GM23338 (cell line): ENCODE measurements around the gene CDH9. TPM values are rescaled to one million over a fixed set of nuclear protein-coding genes. Genes with fewer than 3 reads are reported as not detected.

Experiments used
- ATAC-seq: fragments of 200-7000 bp; cut with Tn5 transposase; 3 replicates; pipeline ENCODE4 v1.9.1; 2020
- DNase-seq: peaks from one replicate; pipeline ENCODE4 v3.0.0-alpha.2; 2015; ENCODE audit warnings: low spot score
- H2AFZ ChIP-seq: fragments of 200-600 bp; sonication (generic); 2 replicates; pipeline ENCODE4 v1.8.0; 2016; ENCODE audit warnings: antibody characterized with exemption, mild to moderate bottlenecking, moderate library complexity
- H3F3A ChIP-seq: fragments of 200-600 bp; sonication (generic); replicated peaks from 2 replicates; pipeline ENCODE4 v1.8.0; 2017; ENCODE audit warnings: antibody characterized with exemption, mixed run types, low read depth
- H3K27ac ChIP-seq: fragments of 200-600 bp; sonication (generic); 2 replicates; pipeline ENCODE4 v1.6.1; 2016; ENCODE audit warnings: low read depth
- H3K27me3 ChIP-seq: fragments of 200-600 bp; sonication (generic); 2 replicates; pipeline ENCODE4 v1.8.0; 2016; ENCODE audit warnings: mild to moderate bottlenecking, mixed run types, moderate library complexity; ENCODE audit not compliant: insufficient read depth
- H3K36me3 ChIP-seq: fragments of 200-600 bp; sonication (generic); 2 replicates; pipeline ENCODE4 v1.8.0; 2016; ENCODE audit warnings: mild to moderate bottlenecking; ENCODE audit not compliant: insufficient read depth
- H3K4me1 ChIP-seq: fragments of 200-600 bp; sonication (generic); 2 replicates; pipeline ENCODE4 v1.8.0; 2016; ENCODE audit warnings: mild to moderate bottlenecking, moderate library complexity; ENCODE audit not compliant: insufficient read depth
- H3K4me2 ChIP-seq: fragments of 200-600 bp; sonication (generic); 2 replicates; pipeline ENCODE4 v1.7.1; 2017; ENCODE audit warnings: mixed run types
- H3K4me3 ChIP-seq: fragments of 200-600 bp; sonication (generic); 2 replicates; pipeline ENCODE4 v1.6.1; 2016; ENCODE audit warnings: mixed run types
- H3K79me2 ChIP-seq: fragments of 200-600 bp; sonication (generic); replicated peaks from 2 replicates; pipeline ENCODE4 v1.8.0; 2017; ENCODE audit warnings: mild to moderate bottlenecking; ENCODE audit not compliant: insufficient read depth
- H3K9me2 ChIP-seq: fragments of 200-600 bp; sonication (generic); 2 replicates; pipeline ENCODE4 v1.8.0; 2017; ENCODE audit not compliant: insufficient read depth
- H4K20me1 ChIP-seq: fragments of 200-600 bp; sonication (generic); replicated peaks from 2 replicates; pipeline ENCODE4 v1.8.0; 2017; ENCODE audit warnings: mild to moderate bottlenecking; ENCODE audit not compliant: insufficient read depth
- H3K27ac Mint-ChIP-seq: 2 replicates; pipeline ENCODE4 v1.8.0; 2020; ENCODE audit warnings: inconsistent platforms, mild to moderate bottlenecking, moderate library complexity, mixed read lengths
- H3K27me3 Mint-ChIP-seq: 3 replicates; pipeline ENCODE4 v1.8.0; 2022; ENCODE audit warnings: low read depth, mild to moderate bottlenecking, moderate library complexity, mixed read lengths, inconsistent platforms; ENCODE audit not compliant: insufficient read depth, poor library complexity
- H3K36me3 Mint-ChIP-seq: 3 replicates; pipeline ENCODE4 v1.8.0; 2021; ENCODE audit warnings: low read depth, mild to moderate bottlenecking, inconsistent platforms, moderate library complexity, mixed read lengths
- H3K4me1 Mint-ChIP-seq: 3 replicates; pipeline ENCODE4 v1.8.0; 2020; ENCODE audit warnings: mild to moderate bottlenecking, inconsistent platforms, mixed read lengths
- H3K4me3 Mint-ChIP-seq: 3 replicates; pipeline ENCODE4 v1.8.0; 2021; ENCODE audit warnings: moderate library complexity, mild to moderate bottlenecking, inconsistent platforms, mixed read lengths
- H3K9me3 Mint-ChIP-seq: 3 replicates; pipeline ENCODE4 v1.8.0; 2020; ENCODE audit warnings: moderate library complexity, mild to moderate bottlenecking, inconsistent platforms, mixed read lengths
- CREB1 ChIP-seq: fragments of 250-450 bp; sonication (Bioruptor Pico); IDR thresholded peaks from 2 replicates; pipeline ENCODE4 v1.5.0; 2020; ENCODE audit warnings: low read depth, mild to moderate bottlenecking, moderate library complexity
- ETS1 ChIP-seq: IDR thresholded peaks from 2 replicates; pipeline ENCODE4 v1.6.1; 2016; ENCODE audit warnings: antibody characterized with exemption
- EZH2 ChIP-seq: fragments of 200-600 bp; sonication (generic); IDR thresholded peaks from one replicate; pipeline ENCODE4 v1.8.0; 2017; ENCODE audit warnings: antibody characterized with exemption, mild to moderate bottlenecking, low read depth; ENCODE audit not compliant: unreplicated experiment
- EZH2phosphoT487 ChIP-seq: fragments of 200-600 bp; sonication (generic); IDR thresholded peaks from one replicate; pipeline ENCODE4 v1.8.1; 2018; ENCODE audit warnings: antibody characterized with exemption; ENCODE audit not compliant: unreplicated experiment
- JUNB ChIP-seq: IDR thresholded peaks from one replicate; pipeline ENCODE4 v1.6.1; 2016; ENCODE audit warnings: antibody characterized with exemption; ENCODE audit not compliant: unreplicated experiment
- NANOG ChIP-seq: IDR thresholded peaks from 2 replicates; pipeline ENCODE4 v1.6.1; 2016; ENCODE audit warnings: antibody characterized with exemption, borderline replicate concordance
- STAT1 ChIP-seq: IDR thresholded peaks from one replicate; pipeline ENCODE4 v1.6.1; 2016; ENCODE audit warnings: antibody characterized with exemption; ENCODE audit not compliant: unreplicated experiment
- ZNF114 ChIP-seq: fragments of 250-450 bp; sonication (Bioruptor Pico); IDR thresholded peaks from 2 replicates; pipeline ENCODE4 v1.5.0; 2020; ENCODE audit warnings: mild to moderate bottlenecking, moderate library complexity
- ZNF462 ChIP-seq: fragments of 250-450 bp; sonication (Bioruptor Pico); IDR thresholded peaks from 2 replicates; pipeline ENCODE4 v1.5.0; 2020; ENCODE audit warnings: mild to moderate bottlenecking, moderate library complexity
- polyA plus RNA-seq: library from polyadenylated mRNA; unstranded; fragments of >200 nt; fragmentation: Nextera tagmentation; extraction: Ambion mirVana; gene quantifications from 2 replicates; pipeline ENCODE4 v1.2.1, GENCODE V29; 2016
- total RNA-seq: library from RNA; depleted of rRNA; stranded (reverse); fragments of >200 nt; shearing (Covaris generic); gene quantifications from 2 replicates; pipeline ENCODE4 v1.2.3, GENCODE V29; 2014

Gene CDH9
- total and polyA plus RNA-seq, 2 experiments from 2014 or later, result 0.26 to 0.31 TPM

DNA sequence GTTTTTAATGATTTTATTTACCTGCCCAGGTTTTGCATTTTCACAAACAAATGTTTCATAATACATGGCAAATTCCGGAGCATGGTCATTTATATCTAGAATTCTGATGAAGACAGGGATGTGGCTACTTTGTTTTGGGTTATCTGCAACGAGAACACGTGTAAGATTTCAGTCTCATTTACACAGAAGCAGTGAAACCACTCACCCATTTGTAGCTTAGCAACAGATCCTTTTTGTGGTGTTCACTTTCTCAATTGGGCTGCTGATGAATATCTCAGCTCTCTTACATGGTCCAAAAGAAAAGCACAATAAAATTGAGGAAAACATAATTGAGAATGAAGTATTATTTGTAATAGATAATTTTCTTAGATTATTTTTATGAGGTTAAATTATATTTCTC is 148.6 kb downstream of the CDH9 start (continued):
- no peak for TF ChIP-seq ZNF462 (CRISPR knock-in tag)
- TF ChIP-seq JUNB, result no peak
- no peak for TF ChIP-seq EZH2
- TF ChIP-seq EZH2phosphoT487, result no peak
- no peak for TF ChIP-seq ZNF114

DNA sequence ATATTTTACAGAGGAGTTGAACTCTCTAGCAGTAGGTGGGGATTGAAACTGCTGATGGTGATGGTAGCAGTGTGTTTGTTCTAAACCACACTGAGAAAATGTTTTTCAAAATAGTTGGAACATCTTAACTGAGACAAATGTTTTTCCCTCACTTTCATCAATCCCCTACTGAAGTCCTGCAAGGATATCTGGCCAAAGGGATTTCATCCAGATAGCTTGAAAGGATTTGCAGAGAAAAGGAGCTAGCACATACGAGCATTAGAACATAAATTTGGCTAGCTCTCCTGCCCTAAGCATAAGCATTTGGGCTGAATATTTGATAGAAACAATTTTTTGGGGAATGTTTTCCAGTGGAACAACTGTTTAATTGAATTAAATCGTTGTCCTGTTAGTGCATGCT is 153.9 kb downstream of the CDH9 start:
- no peaks in the 10 kb centered on the region for H3K4me1 ChIP-seq
- H3K4me1 Mint-ChIP-seq, result no peaks in the 10 kb centered on the region
- no peaks in the 10 kb centered on the region for H3K36me3 ChIP-seq
- H3K27ac Mint-ChIP-seq, result no peak overlapping the region
- no peak overlapping the region for H2AFZ ChIP-seq
- H3K9me2 ChIP-seq, result no peaks in the 10 kb centered on the region
- ATAC-seq (no peak), DNase-seq (no peak)
- no peaks in the 10 kb centered on the region for H3K36me3 Mint-ChIP-seq
- no peaks in the 10 kb centered on the region for H3K27me3 Mint-ChIP-seq
- H3K4me2 ChIP-seq, result no peak overlapping the region
- no peak overlapping the region for H3K4me3 Mint-ChIP-seq
- no peaks in the 10 kb centered on the region for H3K27me3 ChIP-seq
- H3K4me3 ChIP-seq, result no peak overlapping the region
- no peaks in the 10 kb centered on the region for H3K9me3 Mint-ChIP-seq
- no peaks in the 10 kb centered on the region for H3F3A ChIP-seq
- H4K20me1 ChIP-seq, result no peaks in the 10 kb centered on the region
- H3K79me2 ChIP-seq, result no peaks in the 10 kb centered on the region
- no peak overlapping the region for H3K27ac ChIP-seq
- TF ChIP-seq CREB1, result no peak
- no peak for TF ChIP-seq ZNF462 (CRISPR knock-in tag)
- no peak for TF ChIP-seq ETS1
- TF ChIP-seq STAT1, result no peak
- TF ChIP-seq ZNF114, result no peak
- TF ChIP-seq EZH2, result no peak
- no peak for TF ChIP-seq NANOG
